Measurements from ENCODE around the gene ACOD1.
A peak's percentile ranks its signal among the peaks of the same experiment; 100 is the strongest.
"Not testable (repeated sequence)": the region's sequence is repeated elsewhere in the genome, so short reads cannot be mapped to it uniquely, and the experiment has no call there.

ACOD1 gene

DNA sequence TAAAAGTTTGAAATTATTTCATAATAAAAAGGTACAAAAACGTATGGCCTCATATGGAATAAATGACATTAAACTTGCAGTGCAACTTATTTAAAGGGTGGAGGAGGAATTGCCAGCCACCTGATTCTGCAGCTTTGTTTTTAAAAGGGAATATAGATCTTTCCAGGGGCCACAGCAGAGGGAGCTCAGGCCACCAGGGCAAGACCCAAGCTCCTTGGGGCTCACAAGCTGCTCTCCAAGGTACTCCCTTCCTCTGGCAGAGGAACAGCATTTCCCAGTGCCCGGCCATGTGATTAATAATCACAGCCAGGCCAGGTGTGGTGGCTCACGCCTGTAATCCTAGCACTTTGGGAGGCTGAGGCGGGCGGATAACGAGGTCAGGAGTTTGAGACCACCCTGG, 6.2 kb downstream of the ACOD1 start:
- Histone ChIP-seq H3K56ac (ENCODE audit: low read length) (no peak overlapping the region), H2BK120ac (ENCODE audit: low read depth, low read length) (no peak overlapping the region), H2AK5ac (ENCODE audit: low read length) (no peak overlapping the region), H3K4ac (ENCODE audit: low read depth, low read length) (no peak overlapping the region), H4K8ac (ENCODE audit: low read depth, low read length) (no peak overlapping the region), H2BK15ac (replicated peaks; ENCODE audit: low read depth) (no peak overlapping the region), H3K27me3 (ENCODE audit: insufficient read depth, low read length, poor library complexity) (no peaks in the 10 kb centered on the region), H3K18ac (ENCODE audit: low read length) (no peak overlapping the region), H3K9ac (ENCODE audit: low read length) (no peak overlapping the region), H3K23ac (ENCODE audit: low read length) (no peak overlapping the region), H2BK5ac (ENCODE audit: low read length) (no peak overlapping the region), H3K27ac (ENCODE audit: low read depth, low read length) (no peak overlapping the region), H3K4me3 (ENCODE audit: low read length) (no peak overlapping the region), H3K79me1 (ENCODE audit: low read length) (no peaks in the 10 kb centered on the region), H4K5ac (ENCODE audit: low read length) (no peak overlapping the region), H3K79me2 (ENCODE audit: control insufficient read depth, insufficient read depth, low read length) (no peaks in the 10 kb centered on the region), H3K36me3 (ENCODE audit: control insufficient read depth, insufficient read depth, low read length) (no peaks in the 10 kb centered on the region), H3K4me2 (ENCODE audit: low read length) (no peak overlapping the region), H3K4me1 (ENCODE audit: control insufficient read depth, low read depth, low read length) (no peaks in the 10 kb centered on the region)
- peak; percentile 21 for DNase-seq
- WGBS (ENCODE audit: extremely low coverage, insufficient coverage, low lambda C conversion rate), result no CpG with 5 or more reads among the region's 6 CpGs

DNA sequence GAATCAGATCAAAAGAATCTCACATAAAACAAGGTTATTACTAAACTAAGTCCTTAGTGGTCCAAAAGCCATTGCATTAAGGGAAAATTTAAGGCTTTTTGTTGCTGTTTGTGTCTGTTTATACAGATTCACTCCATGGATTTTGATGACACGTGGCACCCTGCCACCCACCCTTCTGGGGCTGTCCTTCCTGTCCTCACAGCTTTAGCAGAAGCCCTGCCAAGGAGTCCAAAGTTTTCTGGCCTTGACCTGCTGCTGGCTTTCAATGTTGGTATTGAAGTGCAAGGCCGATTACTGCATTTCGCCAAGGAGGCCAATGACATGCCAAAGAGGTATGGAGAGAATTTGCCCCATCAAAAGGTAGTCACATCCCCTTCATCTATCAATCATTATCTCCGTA, 6.9 kb downstream of the ACOD1 start:
- Histone ChIP-seq H4K5ac (ENCODE audit: low read length) (no peak overlapping the region), H3K4me2 (ENCODE audit: low read length) (no peak overlapping the region), H3K4me3 (ENCODE audit: low read length) (no peak overlapping the region), H3K27me3 (ENCODE audit: insufficient read depth, low read length, poor library complexity) (no peaks in the 10 kb centered on the region), H2BK5ac (ENCODE audit: low read length) (no peak overlapping the region), H3K23ac (ENCODE audit: low read length) (no peak overlapping the region), H2BK120ac (ENCODE audit: low read depth, low read length) (no peak overlapping the region), H3K9ac (ENCODE audit: low read length) (no peak overlapping the region), H4K8ac (ENCODE audit: low read depth, low read length) (no peak overlapping the region), H3K27ac (ENCODE audit: low read depth, low read length) (no peak overlapping the region), H3K79me2 (ENCODE audit: control insufficient read depth, insufficient read depth, low read length) (no peaks in the 10 kb centered on the region), H2BK15ac (replicated peaks; ENCODE audit: low read depth) (no peak overlapping the region), H3K36me3 (ENCODE audit: control insufficient read depth, insufficient read depth, low read length) (no peaks in the 10 kb centered on the region), H2AK5ac (ENCODE audit: low read length) (no peak overlapping the region), H3K4ac (ENCODE audit: low read depth, low read length) (no peak overlapping the region), H3K79me1 (ENCODE audit: low read length) (no peaks in the 10 kb centered on the region), H3K56ac (ENCODE audit: low read length) (no peak overlapping the region), H3K18ac (ENCODE audit: low read length) (no peak overlapping the region), H3K4me1 (ENCODE audit: control insufficient read depth, low read depth, low read length) (no peaks in the 10 kb centered on the region)
- DNase-seq, result no peak
- WGBS (ENCODE audit: extremely low coverage, insufficient coverage, low lambda C conversion rate), result no CpG with 5 or more reads among the region's 4 CpGs

- WGBS (ENCODE audit: extremely low coverage, insufficient coverage, low lambda C conversion rate), result no CpG with 5 or more reads among the region's 5 CpGs
- no peak overlapping the region for H3K56ac ChIP-seq (ENCODE audit: low read length)
Measured at GRCh38 chr13:76955661-76956060, 7.3 kb downstream of the ACOD1 start.

DNA sequence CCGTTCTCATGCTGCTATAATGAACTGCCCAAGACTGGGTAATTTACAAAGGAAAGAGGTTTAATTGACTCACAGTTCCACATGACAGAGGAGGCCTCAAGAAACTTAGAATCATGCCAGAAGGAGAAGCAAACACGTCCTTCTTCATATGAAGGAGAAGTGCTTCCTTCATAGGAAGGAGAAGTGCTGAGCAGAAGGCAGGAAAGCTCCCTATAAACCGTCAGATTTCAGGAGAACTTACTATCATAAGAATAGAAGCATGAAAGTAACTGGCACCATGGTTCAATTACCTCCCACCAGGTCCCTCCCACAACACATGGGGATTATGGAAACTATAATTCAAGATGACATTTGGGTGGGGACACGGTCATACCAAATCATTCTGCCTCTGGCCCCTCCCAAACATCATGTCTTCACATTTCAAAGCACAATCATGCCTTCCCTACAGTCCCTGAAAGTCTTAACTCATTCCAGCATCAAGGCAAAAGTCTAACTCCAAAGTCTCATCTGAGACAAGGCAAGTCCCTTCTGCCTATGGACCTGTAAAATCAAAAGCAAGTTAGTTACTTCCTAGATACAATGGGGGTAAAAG, 10.6 kb downstream of the ACOD1 start:
- no peak overlapping the region for H3K56ac ChIP-seq (ENCODE audit: low read length)
- no peak overlapping the region for H4K5ac ChIP-seq (ENCODE audit: low read length)
- H3K23ac ChIP-seq (ENCODE audit: low read length), result no peak overlapping the region
- no peak overlapping the region for H2BK5ac ChIP-seq (ENCODE audit: low read length)
- H4K8ac ChIP-seq (ENCODE audit: low read depth, low read length), result no peak overlapping the region
- H3K4me2 ChIP-seq (ENCODE audit: low read length), result no peak overlapping the region
- H3K79me2 ChIP-seq (ENCODE audit: control insufficient read depth, insufficient read depth, low read length), result no peaks in the 10 kb centered on the region
- H3K79me1 ChIP-seq (ENCODE audit: low read length), result no peaks in the 10 kb centered on the region
- no peaks in the 10 kb centered on the region for H3K27me3 ChIP-seq (ENCODE audit: insufficient read depth, low read length, poor library complexity)
- H3K27ac ChIP-seq (ENCODE audit: low read depth, low read length), result no peak overlapping the region
- no peak for DNase-seq
- no peak overlapping the region for H3K4ac ChIP-seq (ENCODE audit: low read depth, low read length)
- no peak overlapping the region for H2AK5ac ChIP-seq (ENCODE audit: low read length)
- no peak overlapping the region for H3K4me3 ChIP-seq (ENCODE audit: low read length)
- WGBS (ENCODE audit: extremely low coverage, insufficient coverage, low lambda C conversion rate), result no CpG with 5 or more reads among the region's 4 CpGs
- H3K18ac ChIP-seq (ENCODE audit: low read length), result no peak overlapping the region
- H2BK15ac ChIP-seq (replicated peaks; ENCODE audit: low read depth), result no peak overlapping the region
- H3K9ac ChIP-seq (ENCODE audit: low read length), result no peak overlapping the region
- no peaks in the 10 kb centered on the region for H3K4me1 ChIP-seq (ENCODE audit: control insufficient read depth, low read depth, low read length)
- no peaks in the 10 kb centered on the region for H3K36me3 ChIP-seq (ENCODE audit: control insufficient read depth, insufficient read depth, low read length)
- no peak overlapping the region for H2BK120ac ChIP-seq (ENCODE audit: low read depth, low read length)

More at GRCh38 chr13:76955661-76956060, 7.3 kb downstream of the ACOD1 start:
- H3K4me1 ChIP-seq (ENCODE audit: control insufficient read depth, low read depth, low read length), result no peaks in the 10 kb centered on the region
- H3K4me3 ChIP-seq (ENCODE audit: low read length), result no peak overlapping the region
- H3K9ac ChIP-seq (ENCODE audit: low read length), result no peak overlapping the region
- no peak overlapping the region for H3K4ac ChIP-seq (ENCODE audit: low read depth, low read length)
- no peaks in the 10 kb centered on the region for H3K79me1 ChIP-seq (ENCODE audit: low read length)
- no peak overlapping the region for H2AK5ac ChIP-seq (ENCODE audit: low read length)
- no peak overlapping the region for H2BK5ac ChIP-seq (ENCODE audit: low read length)
- no peaks in the 10 kb centered on the region for H3K79me2 ChIP-seq (ENCODE audit: control insufficient read depth, insufficient read depth, low read length)
- no peak overlapping the region for H4K5ac ChIP-seq (ENCODE audit: low read length)
- H3K4me2 ChIP-seq (ENCODE audit: low read length), result no peak overlapping the region
- no peak overlapping the region for H2BK15ac ChIP-seq (replicated peaks; ENCODE audit: low read depth)
- no peaks in the 10 kb centered on the region for H3K36me3 ChIP-seq (ENCODE audit: control insufficient read depth, insufficient read depth, low read length)
- no peak overlapping the region for H2BK120ac ChIP-seq (ENCODE audit: low read depth, low read length)
- no peak overlapping the region for H4K8ac ChIP-seq (ENCODE audit: low read depth, low read length)
- H3K27ac ChIP-seq (ENCODE audit: low read depth, low read length), result no peak overlapping the region
- H3K27me3 ChIP-seq (ENCODE audit: insufficient read depth, low read length, poor library complexity), result no peaks in the 10 kb centered on the region
- no peak overlapping the region for H3K23ac ChIP-seq (ENCODE audit: low read length)
- DNase-seq, result no peak
- no peak overlapping the region for H3K18ac ChIP-seq (ENCODE audit: low read length)

DNA sequence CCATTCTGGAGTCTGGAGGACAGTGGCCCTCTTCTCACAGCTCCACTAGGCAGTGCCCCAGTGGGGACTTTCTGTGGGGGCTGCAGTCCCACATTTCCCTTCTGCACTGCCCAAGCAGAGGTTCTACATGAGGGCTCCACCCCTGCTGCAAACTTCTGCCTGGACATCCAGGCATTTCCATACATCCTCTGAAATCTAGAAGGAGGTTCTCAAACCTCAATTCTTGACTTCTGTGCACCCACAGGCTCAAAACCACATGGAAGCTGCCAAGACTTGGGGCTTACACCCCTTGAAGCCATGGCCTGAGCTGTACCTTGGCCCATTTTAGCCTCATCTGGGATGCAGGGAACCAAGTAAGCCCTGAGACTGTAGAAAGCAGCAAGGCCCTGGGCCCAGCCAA, 11.4 kb downstream of the ACOD1 start:
- not testable (repeated sequence) for H3K27me3 ChIP-seq (ENCODE audit: insufficient read depth, low read length, poor library complexity); H3K23ac ChIP-seq (ENCODE audit: low read length); H3K27ac ChIP-seq (ENCODE audit: low read depth, low read length); H3K79me2 ChIP-seq (ENCODE audit: control insufficient read depth, insufficient read depth, low read length); H2BK120ac ChIP-seq (ENCODE audit: low read depth, low read length); H2BK5ac ChIP-seq (ENCODE audit: low read length); H4K5ac ChIP-seq (ENCODE audit: low read length); H3K4ac ChIP-seq (ENCODE audit: low read depth, low read length); H3K36me3 ChIP-seq (ENCODE audit: control insufficient read depth, insufficient read depth, low read length); H2BK15ac ChIP-seq (replicated peaks; ENCODE audit: low read depth); H3K9ac ChIP-seq (ENCODE audit: low read length); H3K4me1 ChIP-seq (ENCODE audit: control insufficient read depth, low read depth, low read length); H3K56ac ChIP-seq (ENCODE audit: low read length); H2AK5ac ChIP-seq (ENCODE audit: low read length); H3K79me1 ChIP-seq (ENCODE audit: low read length); H3K4me2 ChIP-seq (ENCODE audit: low read length); H3K18ac ChIP-seq (ENCODE audit: low read length); DNase-seq; H3K4me3 ChIP-seq (ENCODE audit: low read length); H4K8ac ChIP-seq (ENCODE audit: low read depth, low read length)

DNA sequence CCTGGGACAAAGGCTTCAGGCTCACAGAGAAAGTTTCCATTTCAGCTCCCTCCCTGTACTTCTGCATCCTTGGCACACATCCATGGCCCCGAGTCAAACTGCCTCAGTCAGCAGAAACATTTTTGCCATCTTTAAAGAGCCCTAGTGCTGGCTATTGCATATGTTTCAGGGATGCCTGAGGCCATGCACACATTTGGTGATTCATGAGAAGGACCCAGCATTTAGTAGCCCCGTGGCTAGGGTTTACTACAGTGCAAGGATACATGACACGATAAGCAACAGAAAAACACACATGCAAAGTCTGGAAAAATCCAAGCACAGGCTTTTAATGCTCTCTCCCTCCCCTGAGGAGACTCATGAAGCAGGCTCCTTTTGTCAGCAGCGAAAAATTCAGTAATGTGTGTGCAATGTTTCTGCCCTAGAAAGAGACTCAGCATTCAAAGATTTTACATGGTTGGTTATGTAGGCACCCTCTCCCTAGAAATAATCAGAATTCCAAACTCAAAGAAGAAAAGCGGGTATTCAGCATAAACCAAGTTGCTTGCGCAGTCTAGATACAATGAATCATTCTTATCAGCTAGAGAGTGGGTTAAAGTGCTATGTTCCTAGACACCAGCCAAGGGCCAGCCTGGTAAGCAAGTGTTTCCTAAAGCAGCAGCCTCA, 17.6 kb downstream of the ACOD1 start:
- no peaks in the 10 kb centered on the region for H3K4me1 ChIP-seq (ENCODE audit: control insufficient read depth, low read depth, low read length)
- H3K27me3 ChIP-seq (ENCODE audit: insufficient read depth, low read length, poor library complexity), result no peaks in the 10 kb centered on the region
- no peak overlapping the region for H4K5ac ChIP-seq (ENCODE audit: low read length)
- no peaks in the 10 kb centered on the region for H3K36me3 ChIP-seq (ENCODE audit: control insufficient read depth, insufficient read depth, low read length)
- no peak overlapping the region for H3K18ac ChIP-seq (ENCODE audit: low read length)
- no peak overlapping the region for H3K4ac ChIP-seq (ENCODE audit: low read depth, low read length)
- H3K4me3 ChIP-seq (ENCODE audit: low read length), result no peak overlapping the region
- no peaks in the 10 kb centered on the region for H3K79me1 ChIP-seq (ENCODE audit: low read length)
- no peak overlapping the region for H2AK5ac ChIP-seq (ENCODE audit: low read length)
- H3K9ac ChIP-seq (ENCODE audit: low read length), result no peak overlapping the region
- no peak overlapping the region for H3K27ac ChIP-seq (ENCODE audit: low read depth, low read length)
- WGBS (ENCODE audit: extremely low coverage, insufficient coverage, low lambda C conversion rate), result no CpG with 5 or more reads among the region's 6 CpGs
- H3K4me2 ChIP-seq (ENCODE audit: low read length), result no peak overlapping the region
- no peak overlapping the region for H2BK5ac ChIP-seq (ENCODE audit: low read length)
- H3K23ac ChIP-seq (ENCODE audit: low read length), result no peak overlapping the region
- no peak overlapping the region for H4K8ac ChIP-seq (ENCODE audit: low read depth, low read length)
- no peaks in the 10 kb centered on the region for H3K79me2 ChIP-seq (ENCODE audit: control insufficient read depth, insufficient read depth, low read length)
- H2BK15ac ChIP-seq (replicated peaks; ENCODE audit: low read depth), result no peak overlapping the region
- no peak for DNase-seq
- no peak overlapping the region for H3K56ac ChIP-seq (ENCODE audit: low read length)
- H2BK120ac ChIP-seq (ENCODE audit: low read depth, low read length), result no peak overlapping the region
